ENCODE results near the gene ATG10. TPM values are rescaled to one million over a fixed set of nuclear protein-coding genes. Genes with fewer than 3 reads are reported as not detected.

The ATG10 gene
- total RNA-seq, 1 experiment from 2014 or later = 12.2 TPM

DNA sequence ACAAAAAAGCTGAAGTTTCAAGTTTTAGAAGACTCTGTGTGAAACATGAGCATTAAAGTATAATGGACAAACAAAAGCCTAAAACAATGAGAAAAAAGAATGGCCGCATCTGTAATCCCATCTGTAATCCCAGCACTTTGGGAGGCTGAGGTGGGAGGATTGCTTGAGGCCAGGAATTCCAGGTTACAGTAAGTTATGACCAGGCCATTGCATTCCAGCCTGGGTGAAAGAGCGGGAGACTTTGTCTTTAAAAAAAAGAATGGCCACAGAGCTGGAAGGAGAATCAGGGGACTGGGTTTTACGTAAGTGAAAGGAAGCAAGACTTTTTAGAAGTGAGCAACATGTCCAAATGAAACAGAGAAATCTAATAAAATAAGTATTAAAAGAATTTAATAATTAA is 2.6 kb upstream of the ATG10 start:
- ATAC-seq = no peak
- Mint-ChIP-seq H3K27me3 (ENCODE audit: low read depth) (no peaks in the 10 kb centered on the region), H3K9me3 (no peaks in the 10 kb centered on the region), H3K27ac (no peak overlapping the region), H3K36me3 (no peaks in the 10 kb centered on the region), H3K4me3 (no peak overlapping the region), H3K4me1 (peaks cover 33% of the 10 kb centered on the region)
- no peak for DNase-seq (ENCODE audit: low spot score)
- CTCF ChIA-PET = interaction anchor here (0.9 kb wide), 1 partner anchor 197 kb away, joined by 3 read pairs; no protein-coding TSS in a partner anchor
- TF ChIP-seq, protein P1, sequence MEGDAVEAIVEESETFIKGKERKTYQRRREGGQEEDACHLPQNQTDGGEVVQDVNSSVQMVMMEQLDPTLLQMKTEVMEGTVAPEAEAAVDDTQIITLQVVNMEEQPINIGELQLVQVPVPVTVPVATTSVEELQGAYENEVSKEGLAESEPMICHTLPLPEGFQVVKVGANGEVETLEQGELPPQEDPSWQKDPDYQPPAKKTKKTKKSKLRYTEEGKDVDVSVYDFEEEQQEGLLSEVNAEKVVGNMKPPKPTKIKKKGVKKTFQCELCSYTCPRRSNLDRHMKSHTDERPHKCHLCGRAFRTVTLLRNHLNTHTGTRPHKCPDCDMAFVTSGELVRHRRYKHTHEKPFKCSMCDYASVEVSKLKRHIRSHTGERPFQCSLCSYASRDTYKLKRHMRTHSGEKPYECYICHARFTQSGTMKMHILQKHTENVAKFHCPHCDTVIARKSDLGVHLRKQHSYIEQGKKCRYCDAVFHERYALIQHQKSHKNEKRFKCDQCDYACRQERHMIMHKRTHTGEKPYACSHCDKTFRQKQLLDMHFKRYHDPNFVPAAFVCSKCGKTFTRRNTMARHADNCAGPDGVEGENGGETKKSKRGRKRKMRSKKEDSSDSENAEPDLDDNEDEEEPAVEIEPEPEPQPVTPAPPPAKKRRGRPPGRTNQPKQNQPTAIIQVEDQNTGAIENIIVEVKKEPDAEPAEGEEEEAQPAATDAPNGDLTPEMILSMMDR (IDR thresholded peaks at IDR 0.05) = no peak
- POLR2A ChIA-PET = no interaction called here

DNA sequence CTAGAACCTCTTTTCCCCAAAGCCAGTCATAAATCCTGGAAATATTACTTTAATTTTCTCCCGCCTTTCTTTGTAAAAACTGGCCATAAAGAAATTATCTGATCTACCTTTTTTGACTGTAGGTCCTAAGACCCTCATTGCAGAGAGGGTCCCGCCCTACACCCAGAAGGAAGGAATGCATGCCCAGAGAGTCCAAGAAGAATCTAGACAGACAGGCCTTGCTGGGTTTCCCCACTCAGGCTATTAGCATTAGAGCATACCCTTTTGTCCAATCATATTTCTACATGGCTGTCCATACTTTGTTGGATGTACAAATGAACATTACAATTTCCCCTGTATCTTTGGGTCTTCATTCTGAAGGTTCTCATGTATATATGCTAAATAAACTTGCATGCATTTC is 1.9 kb upstream of the ATG10 start:
- Mint-ChIP-seq H3K4me1 (peaks cover 40% of the 10 kb centered on the region), H3K36me3 (no peaks in the 10 kb centered on the region), H3K27ac (no peak overlapping the region; the same call in 1 of the 2 replicates), H3K4me3 (no peak overlapping the region), H3K27me3 (ENCODE audit: low read depth) (no peaks in the 10 kb centered on the region), H3K9me3 (no peaks in the 10 kb centered on the region)
- ChIA-PET POLR2A (interaction anchor here (0.7 kb wide), 1 partner anchor 10 kb away, joined by 3 read pairs; no protein-coding TSS in a partner anchor), CTCF (interaction anchor here (2.1 kb wide), 1 partner anchor 196 kb away, joined by 9 read pairs; no protein-coding TSS in a partner anchor)
- no peak for DNase-seq (ENCODE audit: low spot score)
- TF ChIP-seq, protein P2, sequence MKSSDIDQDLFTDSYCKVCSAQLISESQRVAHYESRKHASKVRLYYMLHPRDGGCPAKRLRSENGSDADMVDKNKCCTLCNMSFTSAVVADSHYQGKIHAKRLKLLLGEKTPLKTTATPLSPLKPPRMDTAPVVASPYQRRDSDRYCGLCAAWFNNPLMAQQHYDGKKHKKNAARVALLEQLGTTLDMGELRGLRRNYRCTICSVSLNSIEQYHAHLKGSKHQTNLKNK (CRISPR knock-in tag; IDR thresholded peaks at IDR 0.05) = no peak
- no peak for TF ChIP-seq ZNF219 (CRISPR knock-in tag; IDR thresholded peaks at IDR 0.05; ENCODE audit: borderline replicate concordance)
- TF ChIP-seq ESRRA (CRISPR knock-in tag; IDR thresholded peaks at IDR 0.05; ENCODE audit: borderline replicate concordance) = no peak
- no peak for TF ChIP-seq PRRX2 (CRISPR knock-in tag; IDR thresholded peaks at IDR 0.05)
- TF ChIP-seq SP1 (CRISPR knock-in tag; conservative IDR thresholded peaks at IDR 0.05) = no peak
- no peak for TF ChIP-seq IRF2 (CRISPR knock-in tag; IDR thresholded peaks at IDR 0.05; ENCODE audit: borderline replicate concordance, low read depth)
- TF ChIP-seq OVOL2 (CRISPR knock-in tag; IDR thresholded peaks at IDR 0.05; ENCODE audit: borderline replicate concordance) = no peak
- TF ChIP-seq, protein P3, sequence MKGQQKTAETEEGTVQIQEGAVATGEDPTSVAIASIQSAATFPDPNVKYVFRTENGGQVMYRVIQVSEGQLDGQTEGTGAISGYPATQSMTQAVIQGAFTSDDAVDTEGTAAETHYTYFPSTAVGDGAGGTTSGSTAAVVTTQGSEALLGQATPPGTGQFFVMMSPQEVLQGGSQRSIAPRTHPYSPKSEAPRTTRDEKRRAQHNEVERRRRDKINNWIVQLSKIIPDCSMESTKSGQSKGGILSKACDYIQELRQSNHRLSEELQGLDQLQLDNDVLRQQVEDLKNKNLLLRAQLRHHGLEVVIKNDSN (CRISPR knock-in tag; IDR thresholded peaks at IDR 0.05) = no peak
- no peak for TF ChIP-seq RELA (CRISPR knock-in tag; IDR thresholded peaks at IDR 0.05; ENCODE audit: borderline replicate concordance)
- TF ChIP-seq GTF2I (CRISPR knock-in tag; conservative IDR thresholded peaks at IDR 0.05) = no peak
- TF ChIP-seq SMAD3 (CRISPR knock-in tag; IDR thresholded peaks at IDR 0.05; ENCODE audit: borderline replicate concordance) = no peak
- TF ChIP-seq ZNF671 (CRISPR knock-in tag; IDR thresholded peaks at IDR 0.05) = no peak
- no peak for ATAC-seq

DNA sequence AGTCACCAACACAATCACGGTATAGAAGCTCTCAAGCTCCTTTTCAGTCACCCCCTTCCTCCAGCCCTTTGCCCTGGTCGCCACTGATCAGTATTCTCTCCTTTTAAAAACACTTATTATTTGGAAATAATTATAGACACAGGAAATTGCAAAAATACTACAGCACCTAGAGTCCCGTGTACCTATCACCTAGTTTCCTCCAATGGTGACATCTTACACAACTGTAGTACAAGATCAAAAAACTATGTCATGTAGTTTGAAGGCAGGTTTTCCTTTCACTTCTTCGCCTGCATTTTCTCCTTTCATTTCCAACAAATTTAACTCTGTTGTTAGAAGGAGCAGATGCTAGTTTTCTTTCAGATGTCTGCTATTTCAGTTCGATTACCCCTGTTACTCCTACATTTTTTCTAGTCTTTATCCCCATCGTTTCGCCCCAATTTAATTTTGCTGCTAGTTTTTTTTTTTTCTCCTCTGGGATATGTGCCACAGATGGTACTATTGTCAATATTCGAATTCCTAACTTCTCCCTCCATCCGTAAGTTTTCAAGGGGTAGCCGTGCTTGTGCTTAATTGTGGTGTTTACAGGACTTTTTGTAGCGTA is 612 bp upstream of the ATG10 start:
- no peaks in the 10 kb centered on the region for H3K36me3 Mint-ChIP-seq
- H3K4me3 Mint-ChIP-seq = peak overlapping the region; percentile 87
- DNase-seq (ENCODE audit: low spot score) (no peak), ATAC-seq (no peak)
- H3K27me3 Mint-ChIP-seq (ENCODE audit: low read depth) = no peaks in the 10 kb centered on the region
- peaks cover 40% of the 10 kb centered on the region for H3K4me1 Mint-ChIP-seq
- ChIA-PET POLR2A (interaction anchor here (1.6 to 1.7 kb wide), 2 partner anchors 9 to 120 kb away, joined by 6 to 11 read pairs; no protein-coding TSS in a partner anchor), CTCF (interaction anchor here (1.0 to 2.1 kb wide), 3 partner anchors 114 to 195 kb away, joined by 3 to 9 read pairs (median 4); no protein-coding TSS in a partner anchor)
- no peaks in the 10 kb centered on the region for H3K9me3 Mint-ChIP-seq
- H3K27ac Mint-ChIP-seq = peak overlapping the region; percentile 93
- TF ChIP-seq ZNF671 (CRISPR knock-in tag; IDR thresholded peaks at IDR 0.05) (no peak), ZNF416 (CRISPR knock-in tag; IDR thresholded peaks at IDR 0.05) (no peak), EMX1 (CRISPR knock-in tag; IDR thresholded peaks at IDR 0.05) (no peak)
- TF ChIP-seq, protein P4, sequence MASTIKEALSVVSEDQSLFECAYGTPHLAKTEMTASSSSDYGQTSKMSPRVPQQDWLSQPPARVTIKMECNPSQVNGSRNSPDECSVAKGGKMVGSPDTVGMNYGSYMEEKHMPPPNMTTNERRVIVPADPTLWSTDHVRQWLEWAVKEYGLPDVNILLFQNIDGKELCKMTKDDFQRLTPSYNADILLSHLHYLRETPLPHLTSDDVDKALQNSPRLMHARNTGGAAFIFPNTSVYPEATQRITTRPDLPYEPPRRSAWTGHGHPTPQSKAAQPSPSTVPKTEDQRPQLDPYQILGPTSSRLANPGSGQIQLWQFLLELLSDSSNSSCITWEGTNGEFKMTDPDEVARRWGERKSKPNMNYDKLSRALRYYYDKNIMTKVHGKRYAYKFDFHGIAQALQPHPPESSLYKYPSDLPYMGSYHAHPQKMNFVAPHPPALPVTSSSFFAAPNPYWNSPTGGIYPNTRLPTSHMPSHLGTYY (CRISPR knock-in tag; IDR thresholded peaks at IDR 0.05) = no peak
- TF ChIP-seq, protein P5, sequence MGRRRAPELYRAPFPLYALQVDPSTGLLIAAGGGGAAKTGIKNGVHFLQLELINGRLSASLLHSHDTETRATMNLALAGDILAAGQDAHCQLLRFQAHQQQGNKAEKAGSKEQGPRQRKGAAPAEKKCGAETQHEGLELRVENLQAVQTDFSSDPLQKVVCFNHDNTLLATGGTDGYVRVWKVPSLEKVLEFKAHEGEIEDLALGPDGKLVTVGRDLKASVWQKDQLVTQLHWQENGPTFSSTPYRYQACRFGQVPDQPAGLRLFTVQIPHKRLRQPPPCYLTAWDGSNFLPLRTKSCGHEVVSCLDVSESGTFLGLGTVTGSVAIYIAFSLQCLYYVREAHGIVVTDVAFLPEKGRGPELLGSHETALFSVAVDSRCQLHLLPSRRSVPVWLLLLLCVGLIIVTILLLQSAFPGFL (CRISPR knock-in tag; IDR thresholded peaks at IDR 0.05; ENCODE audit: borderline replicate concordance) = no peak
- TF ChIP-seq, protein P6, sequence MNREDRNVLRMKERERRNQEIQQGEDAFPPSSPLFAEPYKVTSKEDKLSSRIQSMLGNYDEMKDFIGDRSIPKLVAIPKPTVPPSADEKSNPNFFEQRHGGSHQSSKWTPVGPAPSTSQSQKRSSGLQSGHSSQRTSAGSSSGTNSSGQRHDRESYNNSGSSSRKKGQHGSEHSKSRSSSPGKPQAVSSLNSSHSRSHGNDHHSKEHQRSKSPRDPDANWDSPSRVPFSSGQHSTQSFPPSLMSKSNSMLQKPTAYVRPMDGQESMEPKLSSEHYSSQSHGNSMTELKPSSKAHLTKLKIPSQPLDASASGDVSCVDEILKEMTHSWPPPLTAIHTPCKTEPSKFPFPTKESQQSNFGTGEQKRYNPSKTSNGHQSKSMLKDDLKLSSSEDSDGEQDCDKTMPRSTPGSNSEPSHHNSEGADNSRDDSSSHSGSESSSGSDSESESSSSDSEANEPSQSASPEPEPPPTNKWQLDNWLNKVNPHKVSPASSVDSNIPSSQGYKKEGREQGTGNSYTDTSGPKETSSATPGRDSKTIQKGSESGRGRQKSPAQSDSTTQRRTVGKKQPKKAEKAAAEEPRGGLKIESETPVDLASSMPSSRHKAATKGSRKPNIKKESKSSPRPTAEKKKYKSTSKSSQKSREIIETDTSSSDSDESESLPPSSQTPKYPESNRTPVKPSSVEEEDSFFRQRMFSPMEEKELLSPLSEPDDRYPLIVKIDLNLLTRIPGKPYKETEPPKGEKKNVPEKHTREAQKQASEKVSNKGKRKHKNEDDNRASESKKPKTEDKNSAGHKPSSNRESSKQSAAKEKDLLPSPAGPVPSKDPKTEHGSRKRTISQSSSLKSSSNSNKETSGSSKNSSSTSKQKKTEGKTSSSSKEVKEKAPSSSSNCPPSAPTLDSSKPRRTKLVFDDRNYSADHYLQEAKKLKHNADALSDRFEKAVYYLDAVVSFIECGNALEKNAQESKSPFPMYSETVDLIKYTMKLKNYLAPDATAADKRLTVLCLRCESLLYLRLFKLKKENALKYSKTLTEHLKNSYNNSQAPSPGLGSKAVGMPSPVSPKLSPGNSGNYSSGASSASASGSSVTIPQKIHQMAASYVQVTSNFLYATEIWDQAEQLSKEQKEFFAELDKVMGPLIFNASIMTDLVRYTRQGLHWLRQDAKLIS (CRISPR knock-in tag; IDR thresholded peaks at IDR 0.05; ENCODE audit: borderline replicate concordance) = no peak
- TF ChIP-seq, protein P7, sequence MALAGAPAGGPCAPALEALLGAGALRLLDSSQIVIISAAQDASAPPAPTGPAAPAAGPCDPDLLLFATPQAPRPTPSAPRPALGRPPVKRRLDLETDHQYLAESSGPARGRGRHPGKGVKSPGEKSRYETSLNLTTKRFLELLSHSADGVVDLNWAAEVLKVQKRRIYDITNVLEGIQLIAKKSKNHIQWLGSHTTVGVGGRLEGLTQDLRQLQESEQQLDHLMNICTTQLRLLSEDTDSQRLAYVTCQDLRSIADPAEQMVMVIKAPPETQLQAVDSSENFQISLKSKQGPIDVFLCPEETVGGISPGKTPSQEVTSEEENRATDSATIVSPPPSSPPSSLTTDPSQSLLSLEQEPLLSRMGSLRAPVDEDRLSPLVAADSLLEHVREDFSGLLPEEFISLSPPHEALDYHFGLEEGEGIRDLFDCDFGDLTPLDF (CRISPR knock-in tag; IDR thresholded peaks at IDR 0.05) = no peak

All from WTC11 (cell line).